GM12864 (cell line): ENCODE results near the gene GIMD1.

Experiments
- DNase-seq: peaks from one replicate; pipeline ENCODE4 v3.0.0-alpha.2; 2011; ENCODE audit warnings: low read depth
- H3K4me3 ChIP-seq: 2 replicates; pipeline ENCODE4 v1.5.1; 2011; ENCODE audit warnings: mild to moderate bottlenecking, low read depth, low read length, control low read depth
- CTCF ChIP-seq: IDR thresholded peaks from 2 replicates; pipeline ENCODE4 v1.5.1; 2011; ENCODE audit warnings: low read depth, mild to moderate bottlenecking, moderate library complexity, low read length, control low read depth, inconsistent platforms; ENCODE audit errors: missing control alignments

The GIMD1 gene

GRCh38 chr4:106338671-106339070, 29.9 kb downstream of the GIMD1 start:
- no peak for DNase-seq
- H3K4me3 ChIP-seq = no peak overlapping the region
- no peak for TF ChIP-seq CTCF

DNA sequence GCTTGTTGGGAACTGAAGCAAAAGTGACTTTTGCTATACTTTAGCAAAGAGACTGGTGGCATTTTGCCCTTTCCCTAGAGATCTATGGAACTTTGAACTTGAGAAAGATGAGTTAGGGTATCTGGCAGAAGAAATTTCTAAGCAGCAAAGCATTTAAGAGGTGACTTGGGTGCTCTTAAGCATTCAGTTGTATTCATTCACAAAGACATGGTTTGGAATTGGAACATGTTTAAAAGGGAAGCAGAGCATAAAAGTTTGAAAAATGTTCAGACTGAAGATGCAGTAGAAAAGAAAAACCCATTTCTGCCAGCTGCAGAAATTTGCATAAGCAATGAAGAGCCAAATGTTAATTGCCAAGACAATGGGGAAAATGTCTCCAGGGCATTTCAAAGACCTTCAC, 30.7 kb downstream of the GIMD1 start:
- no peak overlapping the region for H3K4me3 ChIP-seq
- no peak for TF ChIP-seq CTCF
- no peak for DNase-seq

DNA sequence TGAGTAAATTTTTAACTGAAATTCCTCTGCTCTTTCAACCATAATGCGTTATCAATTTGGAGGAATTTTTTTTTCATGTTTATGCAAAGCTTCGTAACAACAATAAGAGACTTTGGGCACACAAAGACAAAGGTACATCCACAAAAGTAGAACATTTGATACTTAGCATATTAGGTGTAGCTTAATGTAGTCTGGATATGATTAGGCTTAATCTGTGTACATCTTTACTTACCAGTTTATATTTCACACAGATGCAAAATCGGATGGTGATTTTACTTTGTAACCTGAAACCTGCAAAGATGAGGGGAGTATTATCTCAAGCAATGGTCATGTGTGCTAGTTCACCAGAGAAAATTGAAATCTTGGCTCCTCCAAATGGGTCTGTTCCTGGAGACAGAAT, 32.0 kb downstream of the GIMD1 start:
- no peak for TF ChIP-seq CTCF
- no peak overlapping the region for H3K4me3 ChIP-seq
- no peak for DNase-seq

- no peak for TF ChIP-seq CTCF
- no peak for DNase-seq
- no peak overlapping the region for H3K4me3 ChIP-seq
Observed at GRCh38 chr4:106334741-106335470, 33.7 kb downstream of the GIMD1 start.

- TF ChIP-seq CTCF = no peak
- DNase-seq = no peak
- H3K4me3 ChIP-seq = no peak overlapping the region
Observed at GRCh38 chr4:106333186-106333585, 35.4 kb downstream of the GIMD1 start.

GRCh38 chr4:106329041-106329618, 39.4 kb downstream of the GIMD1 start:
- TF ChIP-seq CTCF = peak; percentile 67
- DNase-seq = no peak
- no peak overlapping the region for H3K4me3 ChIP-seq

GRCh38 chr4:106325800-106326199, 42.8 kb downstream of the GIMD1 start:
- no peak for DNase-seq
- no peak overlapping the region for H3K4me3 ChIP-seq
- no peak for TF ChIP-seq CTCF
